Stimulated activated CD8-positive, alpha-beta memory T cell treated with anti-CD3 and anti-CD28 coated beads, Interleukin-4, amount 100 ng/mL, for 1 hour (primary cell): ENCODE measurements around the gene AAGAB.
"Not testable (repeated sequence)": the region's sequence is repeated elsewhere in the genome, so short reads cannot be mapped to it uniquely, and the experiment has no call there.

Experiments used
- DNase-seq, 2 donors: peaks; one replicate each; pipeline ENCODE4 v3.0.0-alpha.2; 2020; ENCODE audit warnings: low read depth in 2 of 2, low spot score in 1 of 2

Gene AAGAB

DNA sequence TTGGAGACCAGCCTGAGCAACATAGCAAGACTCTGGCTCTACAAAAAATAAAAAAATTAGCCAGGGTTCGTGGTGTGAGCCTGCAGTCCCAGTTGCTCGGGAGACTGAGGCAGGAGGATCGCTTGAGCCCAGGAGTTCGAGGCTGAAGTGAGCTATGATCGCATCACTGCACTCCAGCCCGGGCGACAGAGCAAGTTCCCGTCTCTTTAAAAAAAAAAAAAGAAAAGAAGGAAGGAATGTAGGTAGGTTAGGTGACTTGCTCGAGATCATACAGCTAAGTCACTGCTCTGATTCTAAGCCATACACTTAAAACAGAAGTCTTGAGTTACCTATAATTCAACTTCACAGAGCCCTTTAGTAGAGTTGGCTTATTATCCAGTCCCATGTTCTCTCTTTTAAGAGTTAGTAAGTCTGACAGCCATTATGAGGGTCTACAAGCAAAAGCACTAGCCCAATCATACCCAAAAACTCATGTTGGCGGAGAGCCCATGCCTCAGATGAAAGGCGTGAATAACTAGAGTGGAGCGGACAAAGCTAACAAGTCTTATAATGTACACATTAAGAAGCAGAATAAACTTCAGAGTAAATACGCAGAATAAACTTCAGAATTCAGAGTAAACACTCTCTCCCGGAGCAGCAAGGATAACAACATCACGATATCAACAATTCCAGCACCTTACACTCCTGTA is 768 bp downstream of the AAGAB start:
- DNase-seq: no peak

DNA sequence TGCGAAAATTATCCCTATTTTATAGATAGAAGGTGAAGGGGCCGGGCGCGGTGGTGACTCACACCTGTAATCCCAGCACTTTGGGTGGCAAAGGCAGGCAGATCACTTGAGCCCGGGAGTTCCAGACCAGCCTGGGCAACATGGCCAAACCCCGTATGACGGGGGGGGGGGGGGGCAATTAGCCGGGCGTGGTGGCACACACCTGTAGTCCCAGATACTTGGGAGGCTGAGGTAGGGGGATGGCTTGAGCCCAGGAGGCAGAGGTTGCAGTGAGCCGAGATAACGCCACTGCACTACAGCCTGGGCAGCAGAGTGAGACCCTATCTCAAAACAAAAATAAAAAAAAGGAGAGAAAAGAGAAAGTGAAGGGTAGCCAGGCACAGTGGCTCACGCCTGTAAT is 1.4 kb downstream of the AAGAB start:
- no peak for DNase-seq

DNA sequence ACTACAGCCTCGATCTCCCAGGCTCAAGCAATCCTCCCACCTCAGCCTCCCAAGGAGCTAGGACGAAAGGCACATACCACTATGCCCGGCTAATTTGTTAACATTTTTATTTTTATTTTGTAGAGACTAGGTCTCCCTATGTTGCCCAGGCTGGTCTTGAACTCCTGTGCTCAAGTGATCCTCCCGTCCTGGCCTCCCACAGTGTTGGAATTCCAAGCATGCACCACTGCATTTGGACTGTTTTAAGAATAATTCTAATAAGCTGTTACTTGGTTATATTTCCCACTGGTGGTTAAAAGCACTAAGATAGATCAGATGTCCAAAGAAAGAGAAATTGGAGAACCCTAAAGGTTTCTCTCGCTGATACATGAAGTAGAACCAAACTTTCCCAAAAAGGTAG is 3.1 kb downstream of the AAGAB start:
- DNase-seq: no peak

DNA sequence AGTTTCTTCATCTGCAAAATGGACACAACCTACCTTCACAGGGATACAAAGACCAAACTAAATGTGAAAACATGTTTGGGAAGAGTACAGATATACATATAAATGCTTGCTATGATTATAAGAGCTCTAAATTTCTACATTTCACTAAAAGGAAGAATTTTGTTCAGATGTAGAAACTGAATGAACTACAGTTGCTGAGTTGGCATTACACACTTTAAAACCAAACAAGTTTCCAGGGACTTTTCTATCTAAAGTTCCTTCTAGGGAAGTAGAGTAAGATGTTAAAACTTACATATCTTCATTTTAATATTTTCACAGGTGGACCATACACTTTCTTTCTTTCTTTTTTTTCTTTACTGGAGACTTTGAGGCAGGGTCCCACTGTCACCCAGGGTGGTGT is 4.6 kb downstream of the AAGAB start:
- no peak for DNase-seq

DNA sequence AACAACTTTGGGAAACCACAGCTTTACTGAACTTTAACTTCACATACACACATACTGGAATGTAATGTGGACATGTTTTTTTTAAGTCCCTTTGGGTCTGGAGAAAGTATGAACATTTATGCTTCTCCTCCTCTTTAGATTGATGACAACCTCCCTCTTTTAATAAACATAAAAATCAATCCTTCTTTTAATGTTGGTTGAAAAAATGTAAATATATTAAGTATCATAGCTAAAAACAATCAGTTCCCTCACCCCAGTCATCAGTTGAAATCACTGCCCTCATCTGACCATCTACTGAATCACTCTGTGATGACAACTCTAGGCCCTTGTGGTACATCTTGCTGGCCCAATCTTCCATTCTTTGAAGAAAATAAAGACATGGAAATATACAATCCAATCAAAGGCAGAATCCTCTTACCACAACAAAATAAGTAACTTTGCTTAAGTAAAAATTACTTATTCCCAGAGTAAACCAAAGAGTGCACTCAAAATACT is 6.4 kb downstream of the AAGAB start:
- DNase-seq: no peak

DNA sequence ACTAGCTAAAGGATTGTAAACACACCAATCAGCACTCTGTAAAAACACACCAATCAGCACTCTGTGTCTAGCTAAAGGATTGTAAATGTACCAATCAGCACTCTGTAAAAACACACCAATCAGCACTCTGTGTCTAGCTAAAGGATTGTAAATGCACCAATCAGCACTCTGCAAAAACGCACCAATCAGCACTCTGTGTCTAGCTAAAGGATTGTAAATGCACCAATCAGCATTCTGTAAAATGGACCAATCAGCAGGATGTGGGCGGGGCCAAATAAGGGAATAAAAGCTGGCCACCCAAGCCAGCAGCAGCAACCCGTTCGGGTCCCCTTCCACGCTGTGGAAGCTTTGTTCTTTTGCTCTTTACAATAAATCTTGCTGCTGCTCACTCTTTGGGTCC is 7.9 kb downstream of the AAGAB start:
- not testable (repeated sequence) for DNase-seq

DNA sequence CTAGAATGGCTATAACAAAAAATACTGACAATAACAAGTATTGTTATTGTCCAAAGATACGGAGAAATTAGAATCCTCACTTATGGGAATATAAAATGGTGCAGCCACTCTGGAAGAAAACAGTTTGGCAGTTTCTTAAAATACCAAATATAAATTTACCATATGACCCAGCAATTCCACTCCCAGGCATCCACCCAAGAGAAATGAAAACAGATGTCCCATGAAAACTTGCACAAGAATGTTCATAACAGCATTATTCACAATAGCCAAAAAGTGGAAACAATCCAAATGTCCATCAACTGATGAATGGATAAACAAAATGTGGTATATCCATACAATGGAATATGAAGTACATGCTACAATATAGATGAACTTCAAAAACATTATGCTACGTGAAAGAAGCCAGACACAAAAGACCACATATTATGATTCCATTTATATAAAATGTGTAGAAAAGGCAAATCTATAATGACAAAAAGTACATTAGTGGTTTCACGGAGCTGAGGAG is 9.4 kb downstream of the AAGAB start:
- no peak for DNase-seq

DNA sequence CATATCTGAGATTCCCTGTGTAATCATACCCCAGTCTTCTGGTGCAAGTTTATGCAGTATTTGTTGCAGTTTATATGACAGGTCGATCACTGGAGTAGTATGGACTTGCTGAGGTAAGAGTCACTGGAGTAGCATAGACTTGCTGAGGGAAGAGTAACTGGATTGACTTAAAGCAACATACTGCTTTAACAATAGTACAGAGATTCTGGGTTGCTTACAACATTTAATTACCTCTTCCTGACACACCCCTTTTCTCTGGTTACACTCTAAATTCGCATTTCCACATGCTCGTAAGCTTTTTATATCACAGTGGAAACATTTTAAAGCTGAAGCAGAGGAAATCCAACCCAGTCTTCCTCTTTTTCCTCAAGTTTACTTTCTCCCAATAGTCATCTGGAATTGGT is 11.8 kb downstream of the AAGAB start:
- no peak for DNase-seq

DNA sequence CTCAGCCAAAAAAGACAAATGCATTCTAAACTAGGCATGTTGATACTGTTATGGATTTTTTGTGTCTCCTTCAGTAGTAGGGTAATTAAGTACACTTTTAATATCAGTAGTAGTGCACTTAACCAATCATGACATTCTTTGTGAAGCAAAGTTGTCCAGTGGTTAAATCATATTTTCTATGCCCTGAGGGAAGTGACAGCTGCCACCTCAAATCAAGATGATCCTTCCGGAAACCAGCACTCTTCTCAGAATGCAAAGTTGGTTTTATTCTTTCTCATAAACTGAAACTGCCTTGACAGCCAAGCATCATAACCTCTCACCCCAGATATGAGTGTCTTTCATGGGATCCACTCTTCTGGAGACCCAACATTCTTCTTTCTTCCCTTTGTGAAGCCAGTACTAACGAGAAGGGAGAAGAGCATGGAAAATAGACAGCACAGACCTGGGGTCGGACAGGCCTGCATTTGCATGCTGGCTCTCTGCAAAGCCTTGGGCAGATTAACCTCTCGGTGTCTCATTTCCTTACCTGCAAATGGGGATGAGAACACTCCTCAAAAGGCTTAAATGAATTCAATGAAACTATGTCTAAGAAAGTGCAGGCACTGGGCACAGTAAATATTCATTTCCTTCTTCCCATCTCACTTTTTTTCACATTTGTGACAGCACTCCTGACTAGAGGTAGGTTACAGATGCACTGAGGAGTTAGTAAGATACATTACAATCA is 13.2 kb downstream of the AAGAB start:
- no peak for DNase-seq

DNA sequence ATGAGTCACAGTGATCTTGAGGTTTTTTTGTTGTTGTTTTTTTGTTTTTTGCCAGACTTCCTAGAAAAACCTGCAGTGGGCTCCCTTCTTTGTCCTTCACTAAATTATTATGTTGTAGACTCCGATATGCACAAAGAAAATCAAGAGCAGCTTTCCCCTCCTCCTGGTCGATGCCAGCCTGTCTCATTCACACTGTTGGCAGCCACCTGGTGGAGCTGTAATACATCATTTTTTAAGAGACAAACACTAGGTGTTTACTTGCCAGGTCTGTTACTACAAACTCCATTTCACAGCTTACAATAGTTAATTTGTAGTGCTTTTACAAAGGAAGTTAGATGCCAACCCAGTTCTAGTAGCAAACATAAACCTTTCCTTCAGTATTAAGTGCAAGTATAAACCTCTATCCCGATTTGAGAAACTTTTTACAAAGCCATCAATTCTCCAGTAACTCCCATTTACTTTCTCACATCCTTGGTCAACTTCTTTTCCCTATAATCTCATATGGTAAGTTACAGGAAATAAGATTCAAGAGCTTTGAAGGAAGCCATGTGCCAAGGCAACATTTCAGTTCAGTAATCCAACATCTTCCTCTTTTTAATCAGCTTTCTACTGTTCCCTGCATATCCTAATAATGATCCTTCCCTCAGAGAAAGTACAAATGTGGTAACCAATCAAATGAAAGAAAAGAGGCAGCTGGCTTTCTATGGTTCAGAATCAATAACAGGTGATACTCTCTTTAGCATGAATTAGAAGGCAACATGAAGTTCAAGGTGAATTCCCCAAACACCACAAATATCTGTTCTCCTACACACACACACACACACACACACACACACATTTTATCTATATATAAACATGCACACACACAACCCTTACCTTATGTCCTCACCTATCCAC is 14.0 kb downstream of the AAGAB start:
- DNase-seq: no peak

DNA sequence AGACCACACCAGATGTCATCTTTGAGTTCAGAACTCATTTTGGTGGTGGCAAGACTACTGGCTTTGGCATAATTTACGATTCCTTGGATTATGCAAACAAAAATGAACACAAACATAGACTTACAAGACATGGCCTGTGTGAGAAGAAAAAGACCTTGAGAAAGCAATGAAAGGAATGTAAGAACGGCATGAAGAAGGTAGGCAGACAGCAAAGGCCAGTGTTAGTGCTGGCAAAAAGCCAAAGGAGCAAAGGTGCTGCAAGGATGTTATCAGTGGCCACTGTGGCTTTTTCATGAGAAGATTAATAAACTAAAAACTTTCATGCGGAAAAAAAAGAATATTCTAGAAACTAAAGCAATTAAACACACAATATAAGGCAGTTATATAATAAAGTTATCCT is 21.9 kb downstream of the AAGAB start:
- DNase-seq: no peak

DNA sequence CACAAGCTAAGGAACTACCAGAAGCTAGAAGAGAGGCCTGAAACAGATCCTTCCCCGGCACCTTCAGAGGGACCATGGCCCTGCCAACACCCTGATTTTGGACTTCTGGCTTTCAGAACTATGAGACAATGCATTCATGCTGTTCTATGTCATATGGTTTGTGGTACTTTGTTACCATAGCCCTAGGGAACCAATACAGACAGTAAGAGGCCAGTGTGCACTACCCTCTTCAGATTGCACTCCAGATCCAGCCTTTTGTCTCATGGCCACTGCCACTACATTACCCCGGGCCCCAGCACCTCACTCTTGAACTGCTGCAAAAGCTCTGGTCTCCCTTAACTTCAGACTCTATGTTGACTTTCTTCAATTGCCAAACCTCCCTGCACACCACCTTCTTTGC is 24.0 kb downstream of the AAGAB start:
- DNase-seq: no peak

DNA sequence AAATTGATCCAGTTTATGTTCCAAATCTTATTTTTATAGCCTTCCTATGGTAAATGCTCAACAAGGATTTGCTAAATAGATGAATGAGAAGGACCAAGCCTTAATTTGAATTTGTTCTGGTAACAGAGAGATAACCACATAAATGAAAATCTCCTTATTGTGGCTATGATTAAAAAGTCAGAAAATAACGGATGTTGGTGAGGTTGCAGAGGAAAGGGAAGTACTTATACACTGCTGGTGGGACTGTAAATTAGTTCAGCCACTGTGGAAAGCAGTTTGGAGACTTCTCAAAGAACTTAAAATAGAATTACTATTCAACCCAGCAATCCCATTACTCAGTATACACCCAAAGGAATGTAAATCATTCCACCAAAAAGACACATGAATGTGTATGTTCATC is 26.2 kb downstream of the AAGAB start:
- no peak for DNase-seq

DNA sequence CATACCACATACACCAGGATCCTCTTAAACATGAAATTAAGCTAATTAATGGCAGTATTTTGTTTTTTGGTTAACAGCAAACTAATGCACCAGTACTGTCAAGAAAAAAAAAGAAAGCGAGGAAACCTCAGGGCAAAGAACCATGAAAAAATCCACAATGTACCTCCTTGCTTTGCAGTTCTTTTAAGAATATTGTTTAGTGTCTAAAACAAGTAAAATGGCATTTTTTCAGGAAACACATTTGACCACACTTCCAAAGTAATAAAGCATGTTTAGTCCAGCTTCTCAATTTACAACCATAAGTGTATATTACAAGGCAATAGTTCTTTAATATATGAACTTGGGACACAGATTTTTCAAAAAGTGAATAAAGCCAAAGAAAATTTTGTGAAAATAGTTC is 26.6 kb downstream of the AAGAB start:
- DNase-seq: no peak

DNA sequence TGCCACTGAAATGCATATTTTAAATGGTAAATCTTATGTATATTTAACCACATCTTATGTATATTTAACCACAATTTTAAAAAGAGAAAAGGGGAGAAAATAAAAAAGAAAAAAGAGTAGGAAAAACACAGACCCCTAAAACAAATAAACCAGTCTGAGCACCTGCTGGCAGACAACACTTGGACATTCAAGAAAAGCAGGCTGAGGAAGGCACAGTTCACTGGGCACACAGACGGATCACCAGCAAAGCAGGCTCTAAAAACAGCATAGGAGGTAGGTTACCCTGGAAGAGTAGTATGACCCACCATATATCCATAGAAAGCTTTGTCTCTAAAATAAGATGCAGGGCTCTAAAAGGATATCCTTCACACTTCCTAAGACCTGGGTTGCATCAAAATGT is 27.0 kb downstream of the AAGAB start:
- no peak for DNase-seq

DNA sequence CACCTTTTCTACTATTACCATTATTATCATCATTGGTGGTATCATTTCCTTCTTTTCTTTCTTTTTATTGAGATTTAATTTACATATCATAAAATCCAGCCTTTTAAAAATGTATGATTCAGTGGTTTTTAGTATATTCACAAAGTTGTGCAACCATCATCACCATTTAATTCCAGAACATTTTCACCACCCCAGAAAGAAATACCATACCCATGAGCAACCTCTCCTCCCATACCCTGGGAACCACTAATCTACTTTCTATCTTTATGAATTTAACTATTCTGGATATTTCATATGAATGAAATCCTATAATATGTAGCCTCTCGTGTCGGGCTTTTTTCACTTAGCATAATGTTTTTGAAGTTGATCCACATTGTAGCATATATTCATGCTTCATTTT is 29.1 kb downstream of the AAGAB start:
- DNase-seq: no peak

DNA sequence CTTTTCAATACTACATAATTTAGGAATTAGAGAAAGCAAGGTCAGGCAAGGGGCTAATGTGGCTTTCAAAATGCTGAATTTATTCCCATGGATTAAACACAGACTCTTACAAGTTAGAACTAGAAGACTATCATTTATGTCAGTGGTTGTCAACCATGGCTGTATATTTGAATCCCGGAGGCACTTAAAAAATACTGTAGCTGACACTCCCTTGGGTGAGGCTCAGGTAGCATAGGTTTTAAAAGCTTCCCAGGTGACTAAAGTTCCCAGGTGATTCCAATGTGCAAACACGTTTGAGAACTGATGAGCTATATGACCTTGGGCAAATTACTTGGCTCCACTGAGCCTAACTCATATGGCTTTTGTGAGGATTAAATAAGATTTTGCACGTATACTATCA is 29.6 kb downstream of the AAGAB start:
- DNase-seq: no peak

DNA sequence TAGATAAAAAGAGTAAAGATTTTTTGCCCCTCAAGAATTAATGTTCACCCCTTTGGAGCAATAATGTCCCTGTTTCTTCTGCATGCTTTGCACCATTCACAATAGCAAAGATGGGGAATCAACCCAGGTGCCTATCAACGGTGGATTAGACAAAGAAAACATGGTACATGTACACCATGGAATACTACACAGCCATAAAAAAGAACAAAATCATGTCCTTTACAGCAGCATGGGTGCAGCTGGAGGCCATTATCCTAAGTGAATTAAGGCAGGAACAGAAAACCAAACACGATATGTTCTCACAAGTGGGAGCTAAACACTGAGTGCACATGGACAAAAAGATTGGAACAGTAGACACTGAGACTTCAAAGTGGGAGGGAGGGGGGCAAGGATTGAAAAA is 35.2 kb downstream of the AAGAB start:
- DNase-seq: no peak

DNA sequence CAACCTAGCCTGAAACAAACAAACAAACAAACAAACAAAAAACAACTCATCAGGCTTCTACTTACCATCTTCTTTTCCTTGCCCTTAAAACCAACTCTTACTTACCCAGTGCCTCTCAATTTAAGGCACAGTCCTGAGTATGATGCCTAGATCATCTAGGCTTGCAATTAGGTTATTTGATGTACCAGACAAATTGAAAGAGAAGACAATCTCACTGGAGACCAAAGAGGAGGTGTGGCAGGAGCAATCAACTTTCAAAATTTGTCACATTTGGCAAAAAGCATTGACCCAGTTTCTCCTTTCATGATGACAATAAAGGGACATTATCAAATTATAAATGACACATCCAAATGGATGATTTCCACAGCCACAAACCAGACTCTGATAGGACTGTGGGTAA is 36.0 kb downstream of the AAGAB start:
- DNase-seq: no peak

DNA sequence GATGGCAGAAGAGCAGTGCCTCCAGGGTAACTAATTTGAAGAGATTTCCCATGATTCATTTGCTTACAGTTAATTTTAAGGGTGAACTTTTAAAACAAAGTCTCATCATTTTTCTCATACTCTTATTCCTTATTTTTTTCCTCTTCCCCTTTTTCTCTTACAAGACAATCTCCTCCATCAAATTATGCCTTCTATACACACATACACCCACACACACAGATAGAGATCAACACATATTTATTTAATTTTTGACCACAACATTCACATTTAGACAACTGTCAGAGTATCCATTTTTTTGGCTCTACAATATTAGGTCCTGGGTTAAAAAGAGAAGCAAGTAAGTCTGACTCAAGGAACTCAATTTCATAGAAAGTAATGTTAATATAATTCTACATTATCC is 37.6 kb downstream of the AAGAB start:
- DNase-seq: no peak

DNA sequence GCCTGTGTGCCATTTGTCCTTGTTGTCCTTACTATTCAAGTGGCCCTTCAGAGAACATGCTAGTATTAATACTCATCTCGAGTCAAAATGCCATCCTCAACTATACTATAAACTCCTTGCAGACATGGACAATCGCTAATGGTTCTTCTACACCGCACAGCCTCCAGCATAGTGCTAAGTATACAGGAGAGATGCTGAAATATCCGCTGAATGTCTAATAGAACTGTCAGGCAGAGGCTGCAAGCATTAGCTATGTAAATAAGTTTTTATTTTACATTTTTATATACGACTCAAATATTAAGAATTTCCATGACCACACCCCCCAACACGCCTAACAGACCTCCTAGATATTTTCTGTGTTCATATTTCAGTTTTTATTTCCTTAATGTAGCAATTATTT is 39.4 kb downstream of the AAGAB start:
- no peak for DNase-seq
